GM08714 (cell line): Measurements from ENCODE around the gene POLR2I.
"Not testable (repeated sequence)": the region's sequence is repeated elsewhere in the genome, so short reads cannot be mapped to it uniquely, and the experiment has no call there.

Experiments
- H3K4me3 ChIP-seq: fragments of 200-500 bp; sonication (Bioruptor generic); 2 replicates; pipeline ENCODE4 v1.5.1; 2014; ENCODE audit warnings: mild to moderate bottlenecking, low read length, inconsistent platforms
- ZNF274 ChIP-seq: IDR thresholded peaks from 2 replicates; pipeline ENCODE4 v1.6.1; 2012; ENCODE audit warnings: mild to moderate bottlenecking, low read depth, low read length

The POLR2I gene

DNA sequence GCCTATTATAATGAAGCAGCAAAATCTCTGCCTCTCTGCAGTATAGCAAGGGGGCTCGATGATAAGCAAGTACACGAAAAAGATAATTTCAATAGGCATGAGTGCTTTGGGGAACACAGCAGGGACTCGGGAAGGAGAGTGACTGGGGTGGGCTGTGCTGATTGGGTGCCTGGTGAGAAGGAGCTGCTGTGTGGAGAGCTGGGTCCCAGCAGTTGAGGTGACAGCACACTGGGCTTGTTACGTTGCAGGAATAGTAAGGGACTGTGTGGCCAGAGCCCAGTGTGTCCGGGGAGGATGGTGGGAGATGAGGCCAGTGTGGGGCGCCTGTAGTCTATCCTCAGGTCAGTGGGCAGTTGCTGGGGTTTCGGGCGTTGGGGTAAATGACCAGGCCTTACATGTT is 42.6 kb downstream of the POLR2I start:
- no peak for TF ChIP-seq ZNF274
- H3K4me3 ChIP-seq = no peak overlapping the region

GRCh38 chr19:36068810-36069499 is 45.7 kb downstream of the POLR2I start:
- H3K4me3 ChIP-seq = not testable (repeated sequence)

GRCh38 chr19:36067681-36068080 is 47.0 kb downstream of the POLR2I start:
- no peak for TF ChIP-seq ZNF274
- H3K4me3 ChIP-seq = no peak overlapping the region

- H3K4me3 ChIP-seq = no peak overlapping the region
- TF ChIP-seq ZNF274 = no peak
These were observed 49.8 kb downstream of the POLR2I start for GRCh38 chr19:36064826-36065225.
